ENCODE data around the gene LRRC75A. TPM values are rescaled to one million over a fixed set of nuclear protein-coding genes. Genes with fewer than 3 reads are reported as not detected.
"Not testable (repeated sequence)": the region's sequence is repeated elsewhere in the genome, so short reads cannot be mapped to it uniquely, and the experiment has no call there.

LRRC75A gene
- total RNA-seq, 1 donor from 2014 or later = 2.3 TPM

DNA sequence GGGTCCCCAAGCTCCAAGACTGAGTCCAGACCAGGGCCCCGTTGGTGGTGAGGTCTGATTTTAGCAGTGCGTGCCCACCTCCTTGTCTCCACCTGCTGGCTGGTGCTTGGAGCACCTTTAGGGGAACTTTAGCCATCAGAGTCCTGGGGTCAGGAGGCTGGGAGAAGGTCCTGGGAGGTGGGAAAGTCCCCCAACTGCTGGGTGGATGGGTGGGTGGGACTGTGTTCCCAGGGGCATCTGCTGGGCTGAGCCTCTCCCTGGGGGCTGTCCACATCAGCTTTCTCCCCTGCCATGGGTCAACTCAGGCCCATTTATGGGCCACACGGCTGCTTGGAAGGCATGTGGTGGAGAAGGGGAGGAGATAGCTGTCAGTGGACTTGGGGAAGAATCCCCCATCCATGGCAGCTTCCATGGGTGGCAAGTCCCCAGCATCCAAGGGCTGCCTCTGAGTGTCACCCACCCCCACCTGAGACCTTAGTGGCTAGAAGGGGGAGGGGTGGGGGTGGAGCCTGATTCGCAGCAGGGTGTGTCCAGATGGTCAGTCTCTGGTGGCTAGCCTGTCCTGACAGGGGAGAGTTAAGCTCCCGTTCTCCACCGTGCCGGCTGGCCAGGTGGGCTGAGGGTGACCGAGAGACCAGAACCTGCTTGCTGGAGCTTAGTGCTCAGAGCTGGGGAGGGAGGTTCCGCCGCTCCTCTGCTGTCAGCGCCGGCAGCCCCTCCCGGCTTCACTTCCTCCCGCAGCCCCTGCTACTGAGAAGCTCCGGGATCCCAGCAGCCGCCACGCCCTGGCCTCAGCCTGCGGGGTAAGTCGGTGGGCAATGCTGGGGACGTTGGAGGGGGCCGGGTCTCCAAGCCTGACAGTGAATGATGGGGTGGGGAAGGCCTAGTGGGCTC lies 76.7 kb downstream of the LRRC75A start, which contains the start of gene TRPV2:
TSS of gene TRPV2 (plus strand) at position 541 of the 894 bp plus-strand sequence. CDS start 2,098 bp downstream, outside the sequence.
- H3K9me3 Mint-ChIP-seq (ENCODE audit: low read depth) = no peaks in the 10 kb centered on the region
- H3K27ac Mint-ChIP-seq (ENCODE audit: unreplicated experiment) = peak within 1 kb of the TSS; percentile 74
- peak within 1 kb of the TSS; percentile 82 for H3K4me3 Mint-ChIP-seq (ENCODE audit: unreplicated experiment)
- DNase-seq (ENCODE audit: low spot score) = no peak
- H3K36me3 Mint-ChIP-seq (ENCODE audit: low read depth) = no peaks in the 10 kb centered on the region
- peaks cover 30% of the 10 kb centered on the region for H3K4me1 Mint-ChIP-seq (ENCODE audit: low read depth)
- TF ChIP-seq, protein P1, sequence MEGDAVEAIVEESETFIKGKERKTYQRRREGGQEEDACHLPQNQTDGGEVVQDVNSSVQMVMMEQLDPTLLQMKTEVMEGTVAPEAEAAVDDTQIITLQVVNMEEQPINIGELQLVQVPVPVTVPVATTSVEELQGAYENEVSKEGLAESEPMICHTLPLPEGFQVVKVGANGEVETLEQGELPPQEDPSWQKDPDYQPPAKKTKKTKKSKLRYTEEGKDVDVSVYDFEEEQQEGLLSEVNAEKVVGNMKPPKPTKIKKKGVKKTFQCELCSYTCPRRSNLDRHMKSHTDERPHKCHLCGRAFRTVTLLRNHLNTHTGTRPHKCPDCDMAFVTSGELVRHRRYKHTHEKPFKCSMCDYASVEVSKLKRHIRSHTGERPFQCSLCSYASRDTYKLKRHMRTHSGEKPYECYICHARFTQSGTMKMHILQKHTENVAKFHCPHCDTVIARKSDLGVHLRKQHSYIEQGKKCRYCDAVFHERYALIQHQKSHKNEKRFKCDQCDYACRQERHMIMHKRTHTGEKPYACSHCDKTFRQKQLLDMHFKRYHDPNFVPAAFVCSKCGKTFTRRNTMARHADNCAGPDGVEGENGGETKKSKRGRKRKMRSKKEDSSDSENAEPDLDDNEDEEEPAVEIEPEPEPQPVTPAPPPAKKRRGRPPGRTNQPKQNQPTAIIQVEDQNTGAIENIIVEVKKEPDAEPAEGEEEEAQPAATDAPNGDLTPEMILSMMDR (IDR thresholded peaks at IDR 0.05) = peak; percentile 45
- no peaks in the 10 kb centered on the region for H3K27me3 Mint-ChIP-seq (ENCODE audit: low read depth)

DNA sequence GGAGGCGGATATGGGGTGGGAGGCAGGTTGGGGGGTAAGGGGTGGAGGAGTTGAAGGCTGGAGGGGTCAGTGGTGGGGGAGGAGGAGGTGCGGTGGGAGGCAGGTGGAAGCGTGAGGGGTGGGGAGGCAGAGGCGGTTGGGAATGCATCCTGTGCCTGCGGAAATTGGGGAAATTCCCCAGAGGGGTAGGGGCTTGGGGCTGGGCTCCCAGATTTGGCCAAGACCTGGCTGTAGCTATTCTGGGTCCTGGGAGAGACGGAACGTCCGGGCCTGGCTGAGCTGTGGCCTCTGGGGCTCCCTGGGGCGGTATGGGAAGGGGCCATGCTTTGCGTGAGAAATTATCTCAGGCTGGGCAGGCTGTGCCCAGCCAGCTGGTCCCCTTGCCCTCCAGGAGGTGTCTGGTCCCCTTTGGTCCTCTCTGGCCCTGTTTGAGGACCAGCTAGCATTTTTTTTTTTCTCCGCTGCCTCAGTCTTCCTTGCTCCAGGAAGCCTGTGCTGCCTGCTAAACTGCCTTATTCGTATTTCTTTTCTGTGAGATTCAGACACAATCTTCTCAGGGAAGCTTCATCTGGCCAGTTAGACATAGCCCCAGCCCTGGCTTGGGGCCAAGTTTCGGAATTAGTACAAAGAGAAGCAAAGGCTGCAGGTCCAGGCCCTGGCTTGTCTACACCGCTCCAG lies 83.9 kb downstream of the LRRC75A start:
- Mint-ChIP-seq H3K4me3 (ENCODE audit: unreplicated experiment) (peak overlapping the region; percentile 37), H3K9me3 (ENCODE audit: low read depth) (no peaks in the 10 kb centered on the region), H3K27me3 (ENCODE audit: low read depth) (no peaks in the 10 kb centered on the region), H3K27ac (ENCODE audit: unreplicated experiment) (peak overlapping the region; percentile 63), H3K36me3 (ENCODE audit: low read depth) (no peaks in the 10 kb centered on the region), H3K4me1 (ENCODE audit: low read depth) (peaks cover 10% of the 10 kb centered on the region)
- DNase-seq (ENCODE audit: low spot score) = no peak
- TF ChIP-seq, protein P1 (IDR thresholded peaks at IDR 0.05) = no peak

DNA sequence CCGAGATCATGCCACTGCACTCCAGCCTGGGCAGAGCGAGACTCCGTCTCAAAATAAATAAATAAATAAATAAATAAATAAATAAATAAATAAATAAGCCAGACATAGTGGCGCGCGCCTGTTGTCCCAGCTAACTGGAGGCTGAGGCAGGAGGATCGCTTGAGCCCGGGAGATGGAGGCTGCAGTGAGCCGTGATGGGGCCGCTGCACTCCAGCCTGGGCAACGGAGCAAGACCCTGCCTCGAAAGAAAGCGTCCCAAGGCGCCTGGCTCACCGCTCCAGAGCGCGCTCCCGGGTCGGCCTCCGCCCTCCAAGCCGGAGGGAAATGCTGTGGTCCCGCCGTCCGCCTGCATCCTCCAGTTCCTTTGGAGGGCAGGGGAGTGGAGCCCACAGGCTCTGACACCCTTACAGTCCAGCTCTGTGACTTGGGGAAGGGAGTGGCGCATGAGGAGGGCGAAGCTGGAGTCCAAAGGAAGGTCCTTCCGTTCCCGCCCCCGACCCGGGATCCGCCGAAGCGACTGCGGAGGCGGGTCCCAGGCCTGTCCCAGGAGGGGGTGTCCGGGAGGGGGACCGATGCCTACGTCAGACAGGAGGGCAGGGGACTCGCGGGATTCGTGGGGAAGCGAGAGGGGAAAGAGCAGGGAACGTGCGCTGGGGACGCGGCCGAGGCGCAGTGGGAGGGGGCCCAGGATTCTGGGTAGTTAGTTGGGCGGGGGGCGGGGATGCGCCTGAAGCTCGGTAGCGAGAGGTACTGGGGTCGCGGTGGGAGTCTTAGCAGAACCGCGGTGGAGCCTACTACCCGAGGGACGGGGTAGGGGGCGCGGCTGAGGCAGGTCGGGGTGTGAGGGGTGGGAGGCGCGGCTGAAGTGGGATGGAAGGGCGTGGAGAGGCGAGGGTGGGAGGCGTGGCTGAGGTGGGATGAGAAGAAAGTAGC lies 85.0 kb downstream of the LRRC75A start:
- Mint-ChIP-seq H3K27ac (ENCODE audit: unreplicated experiment) (peak overlapping the region; percentile 45), H3K27me3 (ENCODE audit: low read depth) (no peaks in the 10 kb centered on the region), H3K4me1 (ENCODE audit: low read depth) (peaks cover 10% of the 10 kb centered on the region), H3K4me3 (ENCODE audit: unreplicated experiment) (peak overlapping the region; percentile 74), H3K36me3 (ENCODE audit: low read depth) (no peaks in the 10 kb centered on the region), H3K9me3 (ENCODE audit: low read depth) (no peaks in the 10 kb centered on the region)
- DNase-seq (ENCODE audit: low spot score) = no peak
- TF ChIP-seq, protein P1 (IDR thresholded peaks at IDR 0.05) = peak; percentile 39

DNA sequence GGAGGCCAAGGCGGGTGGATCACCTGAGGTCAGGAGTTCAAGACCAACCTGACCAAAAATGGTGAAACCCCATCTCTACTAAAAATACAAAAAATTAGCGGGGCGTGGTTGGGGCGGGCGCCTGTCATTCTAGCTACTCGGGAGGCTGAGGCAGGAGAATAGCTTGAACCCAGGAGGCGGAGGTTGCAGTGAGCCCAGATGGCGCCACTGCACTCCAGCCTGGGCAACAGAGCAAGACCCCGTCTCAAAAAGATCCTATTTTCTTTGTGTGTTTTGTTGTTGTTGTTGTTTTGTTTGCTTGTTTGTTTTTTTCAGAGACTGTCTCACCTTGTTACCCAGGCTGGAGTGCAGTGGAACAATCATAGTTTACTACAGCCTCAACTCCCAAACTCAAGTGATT lies 88.1 kb downstream of the LRRC75A start:
- not testable (repeated sequence) for H3K36me3 Mint-ChIP-seq (ENCODE audit: low read depth); DNase-seq (ENCODE audit: low spot score); H3K27ac Mint-ChIP-seq (ENCODE audit: unreplicated experiment); H3K4me1 Mint-ChIP-seq (ENCODE audit: low read depth); H3K4me3 Mint-ChIP-seq (ENCODE audit: unreplicated experiment); H3K9me3 Mint-ChIP-seq (ENCODE audit: low read depth); H3K27me3 Mint-ChIP-seq (ENCODE audit: low read depth)

DNA sequence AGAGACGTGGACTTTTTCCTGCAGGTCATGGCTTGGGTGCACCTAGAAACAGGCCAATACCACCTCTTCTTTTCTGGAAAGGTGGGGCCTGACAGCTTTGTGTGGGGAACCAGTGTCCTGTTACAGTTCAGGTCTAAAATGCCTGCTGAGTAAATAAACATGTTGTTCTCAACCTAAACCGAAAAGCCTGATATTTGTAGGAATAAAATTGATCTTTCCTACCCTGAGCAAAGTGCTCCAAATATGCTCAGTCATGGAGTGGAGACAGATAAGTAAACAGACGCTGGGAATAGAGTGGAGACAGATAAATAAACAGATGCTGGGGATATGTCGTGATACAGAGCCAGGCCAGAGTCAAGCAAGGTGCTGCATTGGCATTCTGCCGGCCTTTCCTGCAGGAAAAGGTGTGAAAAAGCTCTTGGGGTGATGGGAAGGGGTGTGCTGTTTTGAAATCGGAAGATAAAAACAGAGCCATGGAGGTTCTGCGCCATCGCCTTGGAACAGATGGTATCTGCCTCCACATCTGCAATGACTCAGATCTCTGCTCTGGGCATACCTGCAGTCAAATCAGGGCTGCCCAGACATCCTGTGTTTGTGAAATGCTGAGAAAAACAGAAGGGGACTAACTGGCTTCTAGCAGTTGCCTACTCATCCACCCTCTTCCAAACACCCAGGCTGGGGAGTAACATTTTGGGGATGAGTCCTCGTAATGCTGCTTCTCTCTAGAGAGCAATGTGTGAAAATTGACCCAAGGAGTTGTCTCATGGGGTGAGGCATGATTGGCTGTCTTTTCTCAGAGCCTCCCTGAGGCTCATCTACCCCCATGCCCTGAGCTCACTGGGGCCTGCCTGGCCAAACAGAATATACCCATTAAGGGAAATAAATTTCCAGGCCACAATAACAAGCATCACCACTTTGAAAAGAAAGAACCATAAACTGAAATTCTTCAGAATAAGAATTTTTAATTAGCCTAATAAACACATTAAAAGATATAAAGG lies 93.4 kb downstream of the LRRC75A start:
- Mint-ChIP-seq H3K27me3 (ENCODE audit: low read depth) (no peaks in the 10 kb centered on the region), H3K9me3 (ENCODE audit: low read depth) (no peaks in the 10 kb centered on the region), H3K4me3 (ENCODE audit: unreplicated experiment) (no peak overlapping the region), H3K4me1 (ENCODE audit: low read depth) (peaks cover 5% of the 10 kb centered on the region), H3K36me3 (ENCODE audit: low read depth) (no peaks in the 10 kb centered on the region), H3K27ac (ENCODE audit: unreplicated experiment) (no peak overlapping the region)
- TF ChIP-seq, protein P1 (IDR thresholded peaks at IDR 0.05) = no peak
- peak; percentile 11 for DNase-seq (ENCODE audit: low spot score)

DNA sequence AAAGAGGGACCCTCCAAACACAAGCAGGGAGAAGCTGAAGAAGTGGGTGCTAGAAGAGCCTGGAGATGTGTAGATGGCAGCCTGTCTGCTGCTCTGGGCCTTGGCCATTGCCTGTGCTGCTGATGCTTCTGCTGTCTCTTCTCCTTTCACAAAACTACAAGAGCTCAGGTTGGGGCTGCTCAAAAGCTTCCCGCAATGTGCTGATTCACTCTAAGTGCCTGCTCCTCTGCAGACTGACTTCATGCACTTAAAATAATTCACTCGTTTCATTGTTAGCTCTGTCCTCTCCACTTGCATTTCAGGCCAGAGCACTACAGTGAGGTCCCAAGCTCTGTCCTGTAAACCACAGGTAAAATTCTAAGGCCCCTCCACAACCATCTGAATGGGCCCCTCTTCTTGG lies 95.3 kb downstream of the LRRC75A start:
- not testable (repeated sequence) for H3K27me3 Mint-ChIP-seq (ENCODE audit: low read depth); H3K27ac Mint-ChIP-seq (ENCODE audit: unreplicated experiment); H3K4me3 Mint-ChIP-seq (ENCODE audit: unreplicated experiment); H3K4me1 Mint-ChIP-seq (ENCODE audit: low read depth); H3K36me3 Mint-ChIP-seq (ENCODE audit: low read depth); H3K9me3 Mint-ChIP-seq (ENCODE audit: low read depth)
- DNase-seq (ENCODE audit: low spot score) = peak; percentile 4

DNA sequence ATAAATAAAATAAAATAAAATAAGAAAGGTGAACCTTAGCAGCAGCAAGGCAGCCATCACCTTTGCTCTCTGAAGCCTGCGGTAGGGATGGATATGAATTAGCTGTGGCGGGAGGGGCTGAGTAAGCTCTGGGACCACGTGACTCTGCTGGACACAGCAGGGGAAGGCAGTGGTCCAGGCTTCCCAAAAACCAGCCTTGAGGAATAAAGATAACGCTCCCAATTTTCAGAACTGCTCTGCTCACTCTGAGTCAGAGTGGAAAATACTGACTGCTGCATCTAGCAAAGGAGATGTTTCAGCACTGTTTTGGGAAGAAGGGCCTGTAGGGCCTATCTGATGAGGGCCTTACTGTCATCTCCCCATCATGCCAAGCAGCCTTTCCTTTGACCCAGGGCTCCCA lies 96.1 kb downstream of the LRRC75A start:
- DNase-seq (ENCODE audit: low spot score) = peak; percentile 5

More for the DNA sequence above, 96.1 kb downstream of the LRRC75A start:
- H3K9me3 Mint-ChIP-seq (ENCODE audit: low read depth); H3K27ac Mint-ChIP-seq (ENCODE audit: unreplicated experiment); H3K36me3 Mint-ChIP-seq (ENCODE audit: low read depth); H3K4me1 Mint-ChIP-seq (ENCODE audit: low read depth); H3K4me3 Mint-ChIP-seq (ENCODE audit: unreplicated experiment); H3K27me3 Mint-ChIP-seq (ENCODE audit: low read depth): not testable (repeated sequence)

Measured in chondrocyte (in vitro differentiated cells).